ENCODE data around the gene MADD. TPM values are rescaled to one million over a fixed set of nuclear protein-coding genes. Genes with fewer than 3 reads are reported as not detected.

Gene MADD
- total RNA-seq, 1 experiment from 2014 or later = 26.4 TPM

GRCh38 chr11:47376525-47377371 lies 106.8 kb downstream of the MADD start:
- POLR2A ChIA-PET (ENCODE audit: unreplicated experiment) = no interaction called here
- ATAC-seq = no peak
- intact Hi-C loops (cut with micrococcal nuclease) = no loop called here
- Histone ChIP-seq H3K9me3 (ENCODE audit: low read length) (no peaks in the 10 kb centered on the region), H3K4me1 (ENCODE audit: insufficient read depth, low read length) (peaks cover 9% of the 10 kb centered on the region; the same call in 1 of the 2 replicates), H3K36me3 (ENCODE audit: low read depth, low read length) (no peaks in the 10 kb centered on the region), H3K9me2 (replicated peaks; ENCODE audit: low read length) (no peaks in the 10 kb centered on the region), H3K79me2 (ENCODE audit: low read length) (no peaks in the 10 kb centered on the region), H3K4me2 (ENCODE audit: low read length) (no peak overlapping the region), H2AFZ (ENCODE audit: low read length) (no peak overlapping the region), H3F3A (ENCODE audit: low read length, unreplicated experiment) (no peaks in the 10 kb centered on the region), H3K9ac (ENCODE audit: low read length) (no peak overlapping the region), H3K4me3 (ENCODE audit: low read length) (no peak overlapping the region), H3K27ac (ENCODE audit: low read length) (no peak overlapping the region), H3K27me3 (ENCODE audit: low read length) (no peaks in the 10 kb centered on the region), H4K20me1 (ENCODE audit: low read length) (no peaks in the 10 kb centered on the region)
- DNase-seq = no peak
- TF ChIP-seq EZH2phosphoT487 (IDR thresholded peaks at IDR 0.05; ENCODE audit: borderline replicate concordance, low read length) (no peak), CTCF (conservative IDR thresholded peaks at IDR 0.05; ENCODE audit: low read depth, low read length) (no peak), EZH2 (IDR thresholded peaks at IDR 0.05; ENCODE audit: low read length, unreplicated experiment) (no peak)
- CTCF ChIA-PET = no interaction called here
- BruUV-seq (replicated peaks) = no TSS peak

GRCh38 chr11:47377571-47378009 lies 107.7 kb downstream of the MADD start:
- Histone ChIP-seq H2AFZ (ENCODE audit: low read length) (no peak overlapping the region), H3K27me3 (ENCODE audit: low read length) (no peaks in the 10 kb centered on the region), H3K36me3 (ENCODE audit: low read depth, low read length) (no peaks in the 10 kb centered on the region), H3K4me2 (ENCODE audit: low read length) (no peak overlapping the region), H3K9ac (ENCODE audit: low read length) (no peak overlapping the region), H3F3A (ENCODE audit: low read length, unreplicated experiment) (no peaks in the 10 kb centered on the region), H3K4me3 (ENCODE audit: low read length) (no peak overlapping the region), H3K9me2 (replicated peaks; ENCODE audit: low read length) (no peaks in the 10 kb centered on the region), H3K79me2 (ENCODE audit: low read length) (no peaks in the 10 kb centered on the region), H3K4me1 (ENCODE audit: insufficient read depth, low read length) (peaks cover 9% of the 10 kb centered on the region; the same call in 1 of the 2 replicates), H4K20me1 (ENCODE audit: low read length) (no peaks in the 10 kb centered on the region), H3K9me3 (ENCODE audit: low read length) (no peaks in the 10 kb centered on the region), H3K27ac (ENCODE audit: low read length) (no peak overlapping the region)
- BruUV-seq (replicated peaks) = no TSS peak
- intact Hi-C loops (cut with micrococcal nuclease) = no loop called here
- TF ChIP-seq EZH2 (IDR thresholded peaks at IDR 0.05; ENCODE audit: low read length, unreplicated experiment) (no peak), CTCF (conservative IDR thresholded peaks at IDR 0.05; ENCODE audit: low read depth, low read length) (no peak), EZH2phosphoT487 (IDR thresholded peaks at IDR 0.05; ENCODE audit: borderline replicate concordance, low read length) (no peak)
- ATAC-seq (no peak), DNase-seq (no peak)
- CTCF ChIA-PET = no interaction called here
- POLR2A ChIA-PET (ENCODE audit: unreplicated experiment) = no interaction called here
